ENCODE measurements around the gene EIF5A. TPM values are rescaled to one million over a fixed set of nuclear protein-coding genes. Genes with fewer than 3 reads are reported as not detected.

EIF5A gene
- total and polyA plus RNA-seq, 2 of the 8 experiments (the other 6 are each of a cell fraction or from before 2014, with no cell fraction given): 717 to 1,172 TPM

GRCh38 chr17:7314719-7315569 is 7.5 kb downstream of the EIF5A start, which contains the start of gene GPS2 (continued):
- TF ChIP-seq HDAC2 (IDR thresholded peaks at IDR 0.05; ENCODE audit: borderline replicate concordance in 1 of 2, low read depth in 2 of 2, low read length in 2 of 2) (no peak; a peak in 1 of 4 replicates), PHF8 (conservative IDR thresholded peaks at IDR 0.05; ENCODE audit: low read depth, low read length) (peak; percentile 64), MAFK (IDR thresholded peaks at IDR 0.05; ENCODE audit: low read depth, low read length) (no peak), MAX (IDR thresholded peaks at IDR 0.05) (peak; percentile 64), JUND (IDR thresholded peaks at IDR 0.05; ENCODE audit: low read length) (0 out of 2 replicates have a peak, but pooled peaks have one; percentile 27), RFX5 (IDR thresholded peaks at IDR 0.05; ENCODE audit: borderline replicate concordance, low read depth, low read length) (no peak), RAD21 (IDR thresholded peaks at IDR 0.05 in 1 of 2, conservative IDR thresholded peaks at IDR 0.05 in 1 of 2; ENCODE audit: low read depth in 2 of 2, low read length in 2 of 2) (no peak), CHD1 (IDR thresholded peaks at IDR 0.05; ENCODE audit: low read depth, low read length) (no peak), EGR1 (IDR thresholded peaks at IDR 0.05; ENCODE audit: borderline replicate concordance, low read depth, low read length) (no peak), ATF3 (IDR thresholded peaks at IDR 0.05; ENCODE audit: insufficient read depth, low read depth, low read length) (no peak), POLR2AphosphoS5 (IDR thresholded peaks at IDR 0.05; ENCODE audit: low read depth, low read length) (peak; percentile 90), BACH1 (IDR thresholded peaks at IDR 0.05; ENCODE audit: low read length) (no peak), ZNF274 (IDR thresholded peaks at IDR 0.05; ENCODE audit: borderline replicate concordance, extremely low read depth, low read length) (no peak), ATF2 (IDR thresholded peaks at IDR 0.05; ENCODE audit: low read length) (no peak), SIN3A (conservative IDR thresholded peaks at IDR 0.05 in 1 of 2, IDR thresholded peaks at IDR 0.05 in 1 of 2; ENCODE audit: low read depth in 1 of 2, low read length in 2 of 2) (peak; percentile 95), KDM5A (IDR thresholded peaks at IDR 0.05; ENCODE audit: low read length) (no peak; the same call in 1 of the 2 replicates), TAF7 (optimal IDR thresholded peaks at IDR 0.05; ENCODE audit: borderline replicate concordance, low read depth, low read length) (peak; percentile 63), NRF1 (IDR thresholded peaks at IDR 0.05; ENCODE audit: low read depth, low read length) (no peak), USF2 (IDR thresholded peaks at IDR 0.05; ENCODE audit: low read length) (no peak; the same call in 1 of the 2 replicates)

Measured in H1 (cell line).